HFF-Myc (cell line): ENCODE measurements around the gene HDAC7.

Source experiments
- DNase-seq: peaks from one replicate; pipeline ENCODE4 v3.0.0-alpha.2; 2011; ENCODE audit warnings: low read depth; ENCODE audit errors: extremely low read depth
- H3K4me3 ChIP-seq: replicated peaks from 2 replicates; pipeline ENCODE4 v1.5.1; 2011; ENCODE audit warnings: low read depth, mild to moderate bottlenecking, control low read depth, low read length
- TF ChIP-seq, protein P1 (sequence below): IDR thresholded peaks from 2 replicates; pipeline ENCODE4 v1.5.1; 2012; ENCODE audit warnings: mild to moderate bottlenecking, low read depth, low read length, control low read depth; ENCODE audit errors: missing control alignments

HDAC7 gene

DNA sequence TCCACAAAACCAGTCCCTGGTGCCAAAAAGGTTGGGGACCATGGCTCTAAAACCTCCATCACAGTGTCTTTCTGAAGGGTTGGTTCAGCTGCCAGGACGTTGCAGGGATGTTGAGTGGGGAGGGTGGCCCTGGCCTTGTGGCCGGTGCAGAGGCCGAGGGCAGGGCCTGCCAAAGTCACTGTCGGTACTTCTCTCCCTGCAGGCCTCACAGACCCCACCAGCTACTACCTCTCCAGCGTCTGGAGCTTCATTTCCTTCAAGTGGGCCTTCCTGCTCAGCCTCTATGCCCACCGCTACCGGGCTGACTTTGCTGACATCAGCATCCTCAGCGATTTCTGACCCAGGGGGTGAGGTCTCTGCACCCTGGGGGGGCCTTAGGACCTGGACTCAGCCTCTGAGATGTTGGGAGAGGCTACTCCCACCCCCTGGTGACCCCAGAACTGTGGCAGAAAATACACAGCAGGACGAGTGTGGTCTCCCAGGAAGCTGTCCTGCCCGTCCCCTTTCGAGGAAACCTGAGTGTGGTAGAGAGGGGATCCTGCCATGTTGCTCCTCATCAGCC is 39.7 kb downstream of the HDAC7 start:
- no peak for DNase-seq
- no peak overlapping the region for H3K4me3 ChIP-seq
- TF ChIP-seq, protein P1, sequence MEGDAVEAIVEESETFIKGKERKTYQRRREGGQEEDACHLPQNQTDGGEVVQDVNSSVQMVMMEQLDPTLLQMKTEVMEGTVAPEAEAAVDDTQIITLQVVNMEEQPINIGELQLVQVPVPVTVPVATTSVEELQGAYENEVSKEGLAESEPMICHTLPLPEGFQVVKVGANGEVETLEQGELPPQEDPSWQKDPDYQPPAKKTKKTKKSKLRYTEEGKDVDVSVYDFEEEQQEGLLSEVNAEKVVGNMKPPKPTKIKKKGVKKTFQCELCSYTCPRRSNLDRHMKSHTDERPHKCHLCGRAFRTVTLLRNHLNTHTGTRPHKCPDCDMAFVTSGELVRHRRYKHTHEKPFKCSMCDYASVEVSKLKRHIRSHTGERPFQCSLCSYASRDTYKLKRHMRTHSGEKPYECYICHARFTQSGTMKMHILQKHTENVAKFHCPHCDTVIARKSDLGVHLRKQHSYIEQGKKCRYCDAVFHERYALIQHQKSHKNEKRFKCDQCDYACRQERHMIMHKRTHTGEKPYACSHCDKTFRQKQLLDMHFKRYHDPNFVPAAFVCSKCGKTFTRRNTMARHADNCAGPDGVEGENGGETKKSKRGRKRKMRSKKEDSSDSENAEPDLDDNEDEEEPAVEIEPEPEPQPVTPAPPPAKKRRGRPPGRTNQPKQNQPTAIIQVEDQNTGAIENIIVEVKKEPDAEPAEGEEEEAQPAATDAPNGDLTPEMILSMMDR: no peak

GRCh38 chr12:47779301-47779942 is 40.3 kb downstream of the HDAC7 start:
- no peak overlapping the region for H3K4me3 ChIP-seq
- peak; percentile 70 for DNase-seq
- TF ChIP-seq, protein P1: peak; percentile 98

GRCh38 chr12:47778881-47779280 is 40.8 kb downstream of the HDAC7 start:
- no peak for DNase-seq
- TF ChIP-seq, protein P1: no peak
- H3K4me3 ChIP-seq: no peak overlapping the region

DNA sequence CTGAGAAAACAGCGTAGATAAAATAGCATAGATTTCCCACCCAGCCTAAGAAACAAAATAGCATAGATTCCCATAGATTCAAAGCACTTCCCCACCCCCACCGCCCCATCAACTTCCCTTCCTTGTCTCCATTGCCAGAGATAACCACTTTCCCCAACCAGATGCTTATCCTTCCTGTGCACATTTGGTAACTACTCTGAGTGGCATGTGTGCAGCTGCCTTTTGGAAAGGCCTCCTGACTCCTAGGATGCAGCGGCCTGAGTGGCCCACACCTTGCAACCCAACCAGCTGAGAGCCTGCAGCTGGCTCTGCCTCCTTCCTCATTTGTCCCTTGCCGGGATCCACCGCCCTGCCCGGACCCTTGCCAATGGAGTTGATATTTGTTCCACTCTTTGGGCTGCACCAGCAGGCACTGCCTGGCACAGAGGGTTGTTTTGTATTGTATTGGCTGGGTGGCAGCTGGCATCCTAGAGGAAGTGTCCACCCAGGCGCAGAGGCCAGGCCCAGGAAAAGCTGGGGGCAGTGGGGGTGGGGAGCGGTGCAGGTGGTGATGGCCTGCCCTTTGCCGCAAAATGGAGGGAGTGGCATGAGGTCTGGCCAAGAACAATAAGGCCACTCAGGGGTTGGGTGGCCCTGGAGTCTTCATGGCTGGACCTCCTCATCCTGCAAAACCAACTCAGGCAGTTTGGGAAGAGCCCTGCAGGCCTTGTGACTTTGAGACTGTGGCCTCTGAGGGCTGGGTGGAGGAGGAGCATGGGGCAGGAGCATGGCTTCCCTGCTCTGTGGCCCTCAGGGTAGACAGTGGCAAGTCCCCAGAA is 41.8 kb downstream of the HDAC7 start:
- H3K4me3 ChIP-seq: no peak overlapping the region
- TF ChIP-seq, protein P1: no peak
- DNase-seq: no peak

DNA sequence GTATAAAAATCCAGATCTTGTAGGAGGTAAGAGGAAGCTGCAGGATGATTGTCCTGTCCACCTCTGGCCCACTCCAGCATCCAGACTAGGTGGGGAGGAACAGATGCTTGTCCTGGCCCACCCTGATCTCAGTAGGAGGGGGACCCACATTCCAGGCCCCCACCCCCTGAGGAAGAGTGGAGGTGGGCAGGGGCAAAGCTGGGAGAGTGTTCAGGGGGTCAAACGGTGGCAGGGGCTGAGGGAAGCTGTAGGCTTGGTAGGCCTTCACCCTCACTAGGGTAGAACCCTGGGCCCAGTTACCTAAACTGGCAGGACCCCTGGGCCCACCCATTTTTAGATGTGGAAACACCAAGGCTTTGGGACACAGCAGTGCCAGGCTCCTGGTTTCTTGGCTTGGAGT is 42.6 kb downstream of the HDAC7 start:
- DNase-seq: no peak
- no peak overlapping the region for H3K4me3 ChIP-seq
- TF ChIP-seq, protein P1: no peak

- DNase-seq: no peak
- no peak overlapping the region for H3K4me3 ChIP-seq
- TF ChIP-seq, protein P1: no peak
Measured at GRCh38 chr12:47776471-47777143, 43.1 kb downstream of the HDAC7 start.
